GM19463 (cell line): ENCODE data around the gene DENND4C.
"Not testable (repeated sequence)": the region's sequence is repeated elsewhere in the genome, so short reads cannot be mapped to it uniquely, and the experiment has no call there.

Experiments
- ATAC-seq: cut with Tn5 transposase; IDR thresholded peaks from one replicate; pipeline ENCODE4 v1.9.1; 2021; ENCODE audit warnings: mild to moderate bottlenecking, moderate library complexity; ENCODE audit not compliant: unreplicated experiment

DENND4C gene

DNA sequence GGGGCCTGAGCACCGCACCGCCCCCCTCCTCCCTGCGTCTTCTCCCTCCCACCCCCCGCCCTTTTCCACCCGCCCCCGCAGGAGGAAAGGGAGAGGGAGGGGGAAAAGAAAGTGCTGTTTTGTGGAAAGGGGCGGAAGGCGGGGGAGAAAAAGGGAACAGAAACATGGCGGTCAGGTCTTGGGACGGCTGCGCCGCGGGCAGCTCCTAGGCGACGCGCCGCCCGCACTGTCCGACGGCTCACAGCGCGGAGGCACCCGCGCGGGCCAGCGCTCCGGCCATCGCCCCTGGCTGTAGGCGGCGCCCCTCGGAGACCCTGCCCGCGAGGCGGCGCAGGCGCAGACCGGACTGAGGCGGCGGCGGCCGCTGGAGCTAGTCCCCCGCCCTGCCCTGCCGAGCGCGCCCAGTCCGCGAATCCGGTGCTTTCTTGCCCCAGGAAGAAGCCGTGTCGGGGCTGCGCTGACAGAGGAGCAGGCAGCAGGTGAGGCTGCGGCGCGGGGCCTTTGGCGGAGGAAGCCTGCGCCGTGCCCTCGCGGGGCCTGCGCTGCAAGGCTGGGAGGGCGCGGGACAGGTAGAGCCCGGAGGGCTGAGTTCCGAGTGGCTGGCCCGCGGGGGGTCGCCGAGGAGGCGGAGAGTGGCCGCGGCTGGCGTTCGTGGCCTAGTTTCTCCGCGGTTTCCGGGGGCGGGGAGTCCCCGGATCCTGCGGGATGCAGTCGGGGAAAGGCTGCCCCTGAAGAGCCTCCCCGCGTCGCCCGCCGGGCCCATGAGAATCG is at the start of gene DENND4C:
Gene DENND4C, plus strand, starts transcription at position 339 of the 771 bp plus-strand sequence. CDS start 45,482 bp downstream, outside the sequence.
- ATAC-seq: peak; percentile 70

DNA sequence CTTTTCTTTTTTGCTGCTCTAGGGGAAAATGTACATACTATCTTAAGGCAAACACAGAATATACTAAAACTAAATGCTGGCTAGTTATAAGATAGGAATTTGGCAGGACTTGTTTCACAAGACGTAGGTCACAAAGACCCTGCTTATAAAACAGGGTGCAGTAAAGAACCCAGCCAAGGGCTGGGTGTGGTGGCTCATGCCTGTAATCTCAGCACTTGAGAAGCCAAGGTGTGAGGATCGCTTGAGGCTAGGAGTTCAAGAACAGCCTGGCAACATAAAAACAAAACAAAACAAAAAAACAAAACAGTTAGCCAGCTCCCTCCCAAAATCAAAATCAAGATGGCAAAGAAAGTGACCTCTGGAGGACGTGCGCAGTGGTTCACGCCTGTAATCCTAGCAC is 49.5 kb upstream of the DENND4C start:
- ATAC-seq: no peak

DNA sequence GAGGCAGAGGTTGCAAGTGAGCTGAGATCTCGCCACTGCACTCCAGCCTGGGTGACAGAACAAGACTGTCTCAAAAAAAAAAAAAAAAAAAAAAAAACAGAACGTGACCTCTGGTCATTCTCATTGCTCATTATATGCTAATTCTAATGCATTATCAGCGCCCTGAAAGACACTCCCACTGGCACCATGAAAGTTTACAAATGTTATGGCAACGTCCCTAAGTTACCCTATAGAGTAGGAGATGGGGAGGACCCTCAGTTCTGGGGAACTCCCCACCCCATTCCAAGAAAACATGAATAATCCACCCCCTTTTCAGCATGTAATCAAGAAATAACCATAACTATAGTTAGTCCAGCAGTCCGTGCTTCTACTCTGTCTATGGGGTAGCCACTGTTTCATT is 48.9 kb upstream of the DENND4C start:
- no peak for ATAC-seq

DNA sequence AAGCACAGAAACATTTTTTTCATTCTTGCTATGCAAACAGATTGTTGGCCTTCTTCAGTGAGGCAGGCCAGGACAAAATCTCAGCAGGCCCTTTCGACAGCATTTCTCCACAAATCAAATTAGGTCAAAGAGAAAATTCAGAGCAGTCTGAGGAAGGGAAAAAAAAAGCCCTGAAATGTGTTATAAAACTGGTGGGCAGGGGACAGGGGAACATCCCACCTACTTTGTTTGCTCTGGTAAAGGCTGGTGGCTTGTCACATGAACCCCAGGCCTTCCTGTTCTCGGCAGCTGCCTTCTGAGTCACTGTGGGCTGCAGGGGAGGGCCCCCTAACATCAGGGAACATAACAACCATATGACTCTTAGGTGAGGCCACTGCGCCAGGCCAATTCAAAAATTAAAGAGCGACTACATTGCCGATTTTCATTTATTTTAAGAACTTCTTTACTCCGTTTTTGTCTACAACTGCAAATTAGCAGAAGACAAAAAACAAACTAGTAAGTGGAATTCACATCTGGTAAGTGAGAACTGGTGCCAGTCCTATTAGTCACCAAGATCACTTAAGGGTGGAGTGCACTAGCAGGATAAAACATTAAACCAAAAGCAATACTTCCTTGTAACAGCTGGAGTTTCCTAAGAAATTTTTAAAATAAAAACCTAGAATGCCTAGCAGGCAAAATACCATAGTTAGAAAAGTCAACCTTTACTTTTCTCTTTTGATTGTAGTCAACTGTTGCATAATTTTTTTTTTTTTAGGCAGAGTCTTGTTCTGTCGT is 46.2 kb upstream of the DENND4C start:
- ATAC-seq: peak; percentile 100

DNA sequence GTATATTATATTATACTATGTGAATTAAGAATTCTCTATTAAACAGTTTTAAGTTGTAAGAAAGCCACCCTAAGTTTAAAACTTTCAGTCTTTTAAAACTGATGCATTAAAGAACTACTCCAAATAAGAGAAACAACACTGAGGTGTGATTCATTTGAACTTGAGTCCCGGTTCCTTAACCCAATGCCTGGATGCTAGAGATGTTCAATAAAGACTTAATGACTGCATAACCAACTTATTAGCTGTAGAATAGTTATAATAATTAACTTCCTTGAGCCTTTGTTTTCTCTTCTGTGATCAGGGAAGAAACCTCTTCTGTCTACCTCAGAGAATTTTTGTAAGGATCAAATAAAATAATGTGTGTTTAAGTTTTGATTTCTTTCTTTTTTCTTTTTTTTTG is 45.3 kb upstream of the DENND4C start:
- no peak for ATAC-seq

DNA sequence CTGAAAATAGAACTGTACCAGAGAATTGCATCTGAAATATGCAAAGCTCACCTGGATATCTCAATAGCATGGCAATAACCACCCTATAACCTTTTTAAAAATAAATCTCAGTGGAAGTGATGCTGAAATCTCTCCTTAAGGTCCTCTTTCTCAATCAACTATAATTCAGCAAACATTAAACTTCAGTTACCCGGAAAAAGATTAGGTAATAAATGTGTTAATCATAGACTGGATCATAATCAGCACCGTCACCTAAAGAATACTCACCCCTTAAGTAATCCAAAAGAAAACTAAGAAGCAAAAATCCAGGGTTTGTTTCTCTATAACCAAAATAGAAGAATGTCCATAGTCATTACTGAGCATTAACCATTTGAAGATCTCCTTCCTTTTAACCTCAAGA is 44.3 kb upstream of the DENND4C start:
- no peak for ATAC-seq

DNA sequence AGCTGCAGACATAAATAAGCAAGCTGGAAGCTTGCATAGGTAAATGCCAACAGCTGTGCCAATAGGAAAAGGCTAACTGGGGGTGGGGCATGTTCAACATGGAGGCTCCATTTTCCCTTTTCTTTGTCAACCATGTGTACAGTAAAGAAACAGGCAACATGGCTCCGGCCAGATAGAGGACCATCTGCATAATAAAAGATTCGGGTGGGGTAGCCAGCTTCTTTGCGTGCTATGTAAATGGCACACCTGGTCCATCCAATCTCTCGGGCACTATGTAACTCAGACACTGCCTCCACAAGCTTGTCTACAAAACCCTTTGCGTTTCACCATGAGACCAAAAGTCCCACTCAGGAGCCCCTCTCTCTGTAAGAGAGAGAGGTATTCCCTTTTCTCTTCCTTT is 41.7 kb upstream of the DENND4C start:
- ATAC-seq: no peak

DNA sequence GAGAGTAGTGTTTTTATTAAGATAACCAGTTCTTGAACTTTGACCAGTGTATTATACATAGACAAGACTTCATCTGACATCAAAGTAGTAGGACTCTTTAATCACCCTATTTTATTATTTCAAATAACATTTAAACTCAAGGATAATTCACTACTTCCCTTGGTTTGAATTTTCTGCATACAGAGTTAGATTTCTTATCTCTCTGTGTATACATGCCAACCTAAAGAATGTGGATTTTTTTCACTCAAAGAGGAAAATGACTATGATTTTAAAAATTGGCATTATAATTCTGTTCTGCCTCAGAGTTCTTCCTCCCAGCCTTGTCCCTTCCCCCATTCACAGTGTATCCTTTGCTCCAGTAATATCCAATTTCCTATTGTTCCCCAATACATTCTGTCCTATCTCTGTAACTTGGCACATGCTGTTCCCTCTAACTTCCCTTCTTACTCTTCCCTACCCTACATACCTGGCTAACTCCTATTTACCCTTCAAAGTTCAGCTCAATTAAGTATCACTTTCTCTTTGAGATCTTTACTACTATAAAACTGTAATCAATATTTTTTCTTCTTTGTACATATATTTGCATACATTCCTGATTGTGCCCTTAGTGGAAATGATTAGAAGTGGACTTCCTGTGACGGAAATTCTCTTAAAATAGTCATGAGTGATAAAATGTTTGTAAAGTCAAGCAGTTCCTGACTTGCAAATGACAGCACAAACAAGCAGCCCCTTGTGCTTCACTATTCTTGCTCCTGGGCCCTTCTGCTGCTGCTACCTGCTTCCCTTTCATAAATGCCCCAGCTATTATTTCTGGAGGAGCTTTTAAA is 38.1 kb upstream of the DENND4C start:
- no peak for ATAC-seq

DNA sequence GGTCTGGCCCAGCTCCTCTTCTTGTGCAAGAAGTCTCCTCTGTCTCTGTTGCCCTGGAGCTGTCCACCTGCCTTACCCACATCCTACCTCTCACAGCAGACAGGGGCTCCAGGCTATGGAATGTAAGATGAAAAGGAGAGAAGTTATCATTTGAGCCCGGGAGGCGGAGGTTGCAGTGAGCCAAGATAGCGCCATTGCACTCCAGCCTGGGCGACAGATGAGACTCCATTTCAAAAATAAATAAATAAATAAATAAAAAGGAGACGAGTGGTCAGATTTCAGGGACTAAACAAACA is 37.5 kb upstream of the DENND4C start:
- no peak for ATAC-seq

DNA sequence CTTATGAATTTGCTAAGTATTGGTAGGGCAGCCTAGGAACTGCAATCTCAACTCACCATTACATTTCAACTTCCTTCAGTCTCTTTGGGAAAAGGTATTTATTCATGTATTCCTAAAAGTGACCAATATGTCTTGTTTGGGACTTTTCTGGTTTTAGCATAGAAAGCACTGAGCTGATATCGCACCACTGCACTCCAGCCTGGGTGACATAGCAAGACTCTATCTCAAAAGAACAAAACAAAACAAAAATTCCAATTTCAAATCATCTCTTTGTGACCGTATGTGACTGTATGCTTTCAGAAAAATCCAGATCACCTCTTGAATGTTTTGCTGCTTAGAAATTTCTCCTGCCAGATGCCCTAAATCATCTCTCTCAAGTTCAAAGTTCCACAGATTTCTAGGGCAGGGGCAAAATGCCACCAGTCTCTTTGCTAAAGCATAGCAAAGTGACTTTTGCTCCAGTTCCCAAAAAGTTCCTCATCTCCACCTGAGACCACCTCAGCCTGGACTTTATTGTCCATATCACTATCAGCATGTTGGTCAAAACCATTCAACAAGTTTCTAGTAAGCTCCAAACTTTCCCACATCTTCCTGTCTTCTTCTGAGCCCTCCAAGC is 37.0 kb upstream of the DENND4C start:
- not testable (repeated sequence) for ATAC-seq

DNA sequence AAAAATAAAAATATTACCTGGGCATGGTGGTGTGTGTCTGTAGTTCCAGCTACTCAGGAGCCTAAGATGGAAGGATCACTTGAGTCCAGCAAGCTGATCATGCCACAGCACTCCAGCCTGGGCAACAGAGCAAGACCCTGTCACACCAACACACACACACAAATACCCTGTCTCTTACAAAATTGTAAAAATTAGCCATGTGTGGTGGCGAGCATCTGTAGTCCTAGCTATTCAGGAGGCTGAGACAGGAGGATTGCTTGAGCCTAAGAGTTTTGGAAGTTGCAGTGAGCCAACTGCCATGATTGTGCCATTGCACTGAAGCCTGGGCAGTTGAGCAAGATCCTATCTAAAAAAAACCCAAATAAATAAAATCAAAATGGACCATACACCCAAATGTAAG is 32.1 kb upstream of the DENND4C start:
- no peak for ATAC-seq

DNA sequence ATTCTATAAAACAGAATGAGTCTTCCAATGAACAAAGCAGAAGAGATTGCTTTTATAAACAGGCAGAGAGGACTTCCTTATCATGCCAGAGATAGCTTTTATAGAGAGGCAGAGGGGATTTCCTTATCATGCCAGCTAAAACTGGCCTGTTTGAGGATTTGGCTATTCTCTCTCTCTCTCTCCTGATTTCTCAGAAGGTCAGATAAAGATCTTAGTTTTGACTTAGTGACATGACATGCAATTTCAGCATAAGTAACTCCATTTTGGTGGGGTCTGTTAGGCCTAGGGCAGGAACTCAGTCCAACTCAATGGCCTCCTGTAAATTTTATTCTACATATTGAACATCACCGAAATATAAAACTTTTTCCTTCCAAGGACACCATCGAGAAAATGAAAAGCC is 31.5 kb upstream of the DENND4C start:
- no peak for ATAC-seq

DNA sequence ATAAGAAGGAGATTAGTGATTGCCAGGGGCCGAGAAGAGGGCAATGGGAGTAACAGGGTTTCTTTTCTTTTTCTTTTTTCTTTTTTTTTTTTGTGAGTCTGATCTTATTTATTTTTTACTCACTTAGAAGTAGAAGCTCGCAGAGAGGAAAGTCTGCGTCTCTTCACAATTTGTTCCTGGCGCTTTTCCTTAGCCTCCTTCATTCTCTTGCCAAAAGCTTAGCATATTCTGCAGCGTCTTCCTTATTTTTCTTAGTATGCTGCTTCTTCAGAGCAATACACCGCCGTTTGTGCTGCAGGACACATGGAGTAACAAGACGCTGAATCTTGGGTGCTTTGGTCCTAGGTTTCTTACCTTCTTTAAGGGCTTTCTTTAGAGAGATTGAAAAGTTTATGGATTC is 30.3 kb upstream of the DENND4C start:
- no peak for ATAC-seq

DNA sequence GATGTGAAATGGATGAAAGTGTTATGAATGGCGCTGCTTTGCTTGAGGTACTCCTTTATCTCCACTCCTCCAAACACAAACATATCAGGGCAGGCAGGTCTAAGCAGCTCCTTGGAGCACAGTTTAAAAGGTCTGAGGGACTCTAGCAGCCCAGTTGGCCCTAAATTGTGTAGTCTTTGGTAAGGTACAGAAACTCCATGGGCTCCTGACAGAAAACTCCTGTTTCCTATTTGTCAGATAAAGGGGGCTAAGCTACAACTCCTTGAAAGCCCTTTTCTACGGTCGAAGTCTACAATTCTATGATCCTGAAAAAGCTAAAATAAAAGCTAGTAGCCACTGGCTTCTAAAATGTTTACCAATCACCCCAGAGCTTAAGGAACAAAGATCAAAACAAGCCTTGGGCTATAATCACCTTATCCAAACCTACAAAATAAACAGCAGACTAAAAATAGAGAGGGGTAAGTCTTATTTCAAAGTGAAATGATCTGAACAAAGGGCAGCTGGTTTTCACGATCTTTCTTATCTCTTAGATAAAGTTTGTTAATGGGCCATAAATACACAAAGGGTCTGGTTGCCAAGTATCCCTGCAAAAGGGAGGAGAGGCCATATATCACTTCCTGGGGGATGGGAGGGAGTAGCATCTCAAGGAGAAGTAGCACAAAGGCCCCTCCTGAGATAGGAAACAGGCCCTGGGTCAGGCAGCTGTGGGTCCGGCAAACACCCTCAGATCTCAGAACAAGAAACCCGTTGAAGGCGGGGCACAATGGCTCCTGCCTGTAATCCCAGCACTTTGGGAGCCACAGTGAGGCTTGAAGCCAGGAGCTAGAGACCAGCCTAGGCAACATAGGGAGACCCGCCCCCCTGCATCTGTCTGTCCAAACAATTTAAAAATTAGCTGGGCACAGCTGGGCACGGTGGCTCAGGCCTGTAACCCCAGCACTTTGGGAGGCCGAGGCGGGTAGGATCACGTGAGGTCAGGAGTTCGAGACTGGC is 28.3 kb upstream of the DENND4C start:
- no peak for ATAC-seq

DNA sequence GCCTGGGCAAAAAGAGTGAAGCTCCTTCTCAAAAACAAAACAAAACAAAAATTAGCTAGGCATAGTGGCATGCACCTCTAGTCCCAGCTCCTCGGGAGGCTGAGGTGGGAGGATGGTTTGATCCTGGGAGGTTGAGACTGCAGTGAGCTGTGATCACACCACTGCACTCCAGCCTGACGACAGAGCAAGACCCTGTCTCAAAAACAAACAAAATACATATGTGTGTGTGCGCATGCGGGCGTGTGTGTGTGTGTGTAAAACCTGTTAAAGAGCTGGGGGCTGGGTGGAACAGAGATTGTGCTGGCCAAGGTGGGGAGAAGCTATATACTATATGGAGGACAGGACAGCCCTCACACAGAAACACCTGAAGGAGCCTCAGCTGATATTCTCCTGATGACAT is 27.4 kb upstream of the DENND4C start:
- no peak for ATAC-seq

DNA sequence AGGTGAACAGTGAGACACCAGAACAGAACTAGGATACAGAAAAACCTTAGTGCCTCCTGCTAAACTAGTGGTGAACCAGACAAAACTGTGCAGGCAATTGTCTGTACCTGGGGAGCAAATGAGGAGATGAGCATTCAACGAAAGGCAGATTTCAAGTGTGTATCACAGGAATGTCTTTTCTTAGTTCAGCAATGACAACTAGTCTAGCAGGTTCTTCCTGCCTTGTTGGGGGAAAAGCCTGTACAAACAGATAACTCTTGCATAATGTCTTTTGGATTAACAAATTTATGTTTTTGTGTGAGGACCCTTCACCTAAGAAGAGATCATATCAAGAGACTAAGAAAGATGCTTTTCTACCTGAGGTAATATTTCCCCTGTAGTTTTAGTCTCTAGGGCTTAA is 21.8 kb upstream of the DENND4C start:
- ATAC-seq: no peak

DNA sequence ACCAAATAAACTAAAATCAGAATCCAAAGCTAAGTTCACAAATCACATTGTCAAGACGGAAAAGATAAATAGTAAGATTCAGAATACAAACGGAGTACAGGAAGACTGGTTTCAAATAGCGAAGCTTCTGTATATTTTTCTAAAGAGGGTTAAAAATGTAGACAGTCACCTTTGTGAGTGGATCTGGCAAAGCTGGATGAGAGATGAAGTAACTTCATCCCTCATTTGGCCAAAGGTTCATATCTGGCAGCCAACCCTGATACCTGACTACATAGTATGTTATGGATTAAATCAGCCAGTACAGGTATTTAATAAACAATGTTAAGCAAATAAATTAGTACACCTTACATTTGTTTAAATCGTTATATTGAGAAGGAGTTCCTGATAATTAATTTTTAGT is 21.3 kb upstream of the DENND4C start:
- ATAC-seq: no peak

DNA sequence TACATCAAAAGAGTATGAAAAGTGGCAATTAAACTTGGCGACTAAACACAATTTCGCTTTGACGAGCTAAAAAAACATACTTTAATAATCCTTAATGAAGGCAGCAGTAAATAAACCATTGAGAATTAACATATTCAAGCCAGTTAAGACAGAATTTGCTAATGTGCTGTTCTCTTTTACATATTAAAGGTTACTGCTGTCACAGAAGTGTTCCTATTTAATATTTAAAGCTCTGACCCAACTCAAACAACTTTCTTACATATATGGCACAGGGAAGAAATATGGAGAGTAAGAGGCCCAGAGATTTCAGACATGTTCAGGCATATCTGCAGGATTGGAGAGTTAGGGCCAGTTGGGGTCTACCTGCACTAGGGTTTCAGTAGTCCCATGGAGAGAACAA is 16.7 kb upstream of the DENND4C start:
- ATAC-seq: no peak

DNA sequence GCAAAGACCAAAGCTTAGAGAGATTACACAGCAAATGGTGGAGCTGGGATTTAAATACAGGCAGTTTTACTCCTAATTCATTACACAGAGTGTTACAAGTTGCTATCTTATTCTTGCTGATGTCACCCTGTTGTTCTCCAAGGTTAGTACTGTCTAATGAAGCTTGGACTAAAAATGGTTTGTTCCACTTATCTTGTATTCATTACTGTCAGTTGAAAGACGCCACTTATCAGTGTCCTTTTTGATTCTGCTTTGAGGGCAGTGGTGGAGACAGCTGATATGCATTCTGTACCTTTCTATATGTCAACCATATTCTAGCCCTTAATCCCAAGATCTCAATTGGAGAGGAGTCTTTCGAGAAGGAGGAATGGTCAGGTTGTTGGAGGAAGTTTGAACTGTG is 14.0 kb upstream of the DENND4C start:
- ATAC-seq: no peak

DNA sequence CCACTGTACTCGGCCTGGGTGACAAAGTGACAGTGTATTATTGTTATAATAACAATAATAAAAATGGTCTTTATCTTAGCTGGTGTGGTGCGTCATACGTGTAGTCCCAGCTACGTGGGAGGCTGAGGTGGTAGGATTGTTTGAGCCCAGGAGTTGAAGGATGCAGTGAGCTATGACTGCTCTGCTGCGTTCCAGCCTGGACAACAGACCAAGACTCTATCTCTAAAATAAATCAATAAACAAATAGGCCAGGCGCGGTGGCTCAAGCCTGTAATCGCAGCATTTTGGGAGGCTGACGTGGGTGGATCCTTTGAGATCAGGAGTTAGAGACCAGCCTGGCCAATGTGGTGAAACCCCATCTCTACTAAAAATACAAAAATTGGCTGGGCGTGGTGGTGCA is 9.2 kb upstream of the DENND4C start:
- ATAC-seq: no peak
